GM15510 (cell line): Measurements from ENCODE around the gene NCOA3.

Experiments used
- POLR2A ChIP-seq: IDR thresholded peaks from 3 replicates; pipeline ENCODE4 v1.6.1; 2011; ENCODE audit warnings: borderline replicate concordance; ENCODE audit not compliant: insufficient read length; ENCODE audit errors: extremely low read depth

The NCOA3 gene

DNA sequence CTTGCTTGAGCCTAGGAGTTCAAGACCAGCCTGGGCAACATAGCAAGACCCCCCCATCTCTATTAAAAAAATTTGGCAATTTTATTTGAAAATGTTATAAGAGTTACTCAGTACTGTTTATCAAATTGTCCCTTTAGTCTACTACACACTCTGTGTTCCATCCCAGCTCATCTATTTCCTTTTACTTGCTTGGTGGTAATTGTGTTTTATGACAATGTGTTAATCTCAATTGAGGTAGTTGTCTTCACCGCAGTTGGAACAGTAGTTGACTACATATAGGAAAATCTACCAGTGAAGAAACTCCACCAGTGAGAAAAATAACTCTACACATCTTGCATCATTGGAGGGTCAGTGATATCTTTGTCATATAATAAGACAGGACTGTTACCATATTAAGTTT lies 8.0 kb downstream of the NCOA3 start:
- no peak for TF ChIP-seq POLR2A

DNA sequence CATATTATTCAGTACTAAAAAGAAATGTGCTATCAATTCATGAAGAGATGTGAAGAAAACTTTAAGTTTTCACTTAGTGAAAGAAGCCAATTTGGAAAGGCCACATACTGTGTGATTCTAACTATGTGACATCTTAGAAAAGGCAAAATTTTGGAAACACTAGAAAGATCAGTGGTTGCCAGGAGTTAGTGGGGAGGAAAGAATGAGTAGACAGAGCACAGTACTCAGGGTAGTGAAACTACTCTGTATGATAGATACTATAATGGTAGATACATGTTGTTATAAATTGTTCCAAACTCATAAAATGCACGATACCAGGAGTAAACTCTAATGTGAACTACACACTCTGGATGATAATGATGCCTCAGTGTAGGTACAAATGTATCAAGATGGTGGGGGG lies 14.2 kb downstream of the NCOA3 start:
- no peak for TF ChIP-seq POLR2A

DNA sequence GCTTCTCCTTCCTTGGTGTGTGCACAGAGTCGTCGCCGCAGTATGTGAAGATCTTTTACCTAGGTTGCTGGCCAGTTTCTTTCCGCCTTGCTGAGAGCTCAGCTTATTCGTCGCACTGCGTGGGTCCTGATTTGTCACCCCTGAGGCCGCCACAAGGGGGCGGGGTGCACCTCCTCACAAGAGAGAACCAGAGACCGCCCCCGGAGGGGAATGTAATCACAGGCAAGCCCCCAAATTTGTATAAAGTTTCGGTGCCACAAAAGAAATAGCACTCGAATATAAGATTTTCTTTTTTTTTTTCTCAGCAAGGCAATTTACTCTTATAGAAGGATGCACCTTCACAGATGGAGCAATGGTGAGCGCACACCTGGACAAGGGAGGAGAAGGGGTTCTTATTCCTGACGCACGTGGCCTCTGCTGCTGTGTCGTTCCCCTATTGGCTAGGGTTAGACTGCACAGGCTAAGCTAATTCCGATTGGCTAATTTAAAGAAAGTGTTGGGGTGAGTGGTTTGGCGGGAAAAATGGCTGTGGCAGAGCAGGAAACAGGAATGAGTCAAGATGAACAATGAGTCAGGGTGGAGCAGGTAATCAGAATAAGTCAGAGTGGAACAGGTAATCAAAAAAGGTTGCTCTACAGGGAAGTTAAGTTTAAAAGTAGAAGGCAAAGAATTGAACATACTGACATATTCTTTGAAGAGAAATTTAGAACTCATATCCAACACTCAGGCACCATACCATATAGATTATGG lies 19.5 kb downstream of the NCOA3 start:
- no peak for TF ChIP-seq POLR2A

DNA sequence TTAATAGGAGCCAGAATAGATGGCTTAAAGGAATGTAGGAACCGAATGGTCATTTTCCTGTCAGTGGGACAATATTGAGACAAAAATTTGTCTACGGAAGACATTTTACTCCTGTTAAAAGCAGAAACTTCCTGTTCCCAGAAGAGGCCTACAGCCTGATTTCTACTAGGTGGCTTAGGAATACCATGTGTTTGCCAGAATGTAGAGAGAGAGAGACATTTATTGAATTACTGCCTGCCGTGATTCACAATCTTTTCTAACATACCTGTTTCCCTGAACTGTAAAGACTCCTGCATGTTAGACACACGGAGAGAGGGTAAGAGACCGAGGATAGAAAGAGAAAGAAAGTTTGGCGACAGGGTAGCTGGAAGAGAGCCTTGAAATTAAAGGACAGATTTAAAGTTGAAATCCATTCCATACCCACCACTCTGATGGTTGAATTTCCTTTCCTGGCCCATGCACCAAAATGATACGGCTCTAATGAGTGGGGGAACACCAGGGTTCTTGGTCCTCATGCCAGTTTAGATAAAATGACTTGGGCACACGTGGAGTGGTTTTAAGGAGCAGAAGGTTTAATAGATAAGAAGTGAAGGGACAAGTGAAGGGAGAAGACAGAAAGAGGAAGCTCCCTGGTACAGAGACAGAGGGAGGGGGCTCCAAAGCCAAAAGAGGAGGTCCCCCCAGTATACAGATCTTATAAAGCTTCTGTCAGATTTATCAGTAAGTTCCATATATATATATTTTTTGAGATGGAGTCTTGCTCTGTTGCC lies 22.5 kb downstream of the NCOA3 start:
- no peak for TF ChIP-seq POLR2A

DNA sequence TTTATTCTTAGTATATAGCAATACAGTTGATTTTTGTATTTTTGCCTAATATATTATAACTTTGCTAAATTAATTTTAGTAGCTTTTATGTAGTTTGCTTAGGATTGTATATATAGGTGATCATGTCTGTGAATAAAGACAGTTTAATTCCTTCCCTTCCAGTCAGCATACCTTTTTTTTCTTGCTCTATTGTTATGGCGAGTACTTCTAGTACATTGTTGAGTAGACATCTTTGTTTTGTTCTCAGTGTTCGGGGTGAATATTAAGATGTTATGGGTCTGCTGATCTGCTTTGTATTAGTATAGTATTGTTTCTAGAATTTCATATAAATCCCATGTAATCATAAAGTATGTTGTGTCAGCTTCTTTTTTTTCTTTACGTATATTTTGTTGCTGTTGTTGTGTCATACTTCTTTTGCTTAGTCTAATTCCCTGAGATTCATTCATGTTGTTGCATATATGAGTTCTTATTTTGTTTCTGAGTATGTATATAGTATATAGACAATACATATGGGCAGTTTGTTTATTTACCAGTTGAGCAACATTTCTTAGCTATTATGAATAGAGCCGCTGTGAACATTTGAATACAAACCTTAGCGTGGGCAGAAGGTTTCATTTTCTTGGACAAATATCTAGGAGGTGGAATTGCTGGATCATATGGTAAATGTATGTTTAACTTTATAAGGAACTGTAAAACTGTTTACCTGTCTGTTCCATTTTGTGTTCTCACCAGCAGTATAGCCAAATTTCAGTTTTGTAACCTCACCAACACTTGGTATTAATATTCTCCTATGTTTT lies 25.5 kb downstream of the NCOA3 start:
- TF ChIP-seq POLR2A: no peak

DNA sequence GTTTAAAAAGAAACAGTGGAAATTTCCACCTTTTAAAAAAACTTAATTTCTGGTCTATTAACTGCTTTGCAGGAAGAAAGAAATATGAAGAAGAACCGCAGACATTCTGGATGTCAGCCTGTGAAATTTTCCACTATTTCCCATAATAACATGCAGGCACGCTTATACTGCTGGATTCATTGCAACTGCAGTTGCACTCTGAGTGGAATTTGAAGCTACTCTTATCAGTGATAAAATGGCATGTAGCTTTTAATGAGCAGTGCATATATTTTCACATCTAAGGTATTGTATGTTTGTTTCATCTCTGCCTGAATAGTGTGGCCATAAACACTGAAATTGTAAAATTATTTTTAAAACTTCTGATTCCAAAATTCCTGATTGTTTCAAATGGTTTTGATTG lies 28.2 kb downstream of the NCOA3 start:
- TF ChIP-seq POLR2A: no peak

DNA sequence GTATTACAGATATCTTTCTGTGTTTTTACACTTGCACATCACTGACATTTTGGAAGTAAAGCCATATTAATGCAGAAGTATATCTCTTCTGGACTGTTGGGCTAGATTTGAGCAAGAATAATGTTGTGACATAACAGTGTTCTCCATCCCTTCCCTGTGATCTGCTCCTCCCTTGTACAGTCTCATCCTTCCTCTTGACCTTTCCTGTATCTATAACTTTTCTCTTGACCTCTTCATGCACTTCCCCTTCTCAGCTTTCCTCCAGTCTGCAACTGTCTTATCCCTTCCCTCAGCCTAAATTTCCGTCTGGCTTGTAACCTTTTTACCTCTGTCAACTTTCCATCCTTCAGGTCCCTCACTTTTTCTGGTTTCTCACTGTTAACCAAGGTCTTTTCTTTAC lies 29.8 kb downstream of the NCOA3 start:
- TF ChIP-seq POLR2A: no peak

DNA sequence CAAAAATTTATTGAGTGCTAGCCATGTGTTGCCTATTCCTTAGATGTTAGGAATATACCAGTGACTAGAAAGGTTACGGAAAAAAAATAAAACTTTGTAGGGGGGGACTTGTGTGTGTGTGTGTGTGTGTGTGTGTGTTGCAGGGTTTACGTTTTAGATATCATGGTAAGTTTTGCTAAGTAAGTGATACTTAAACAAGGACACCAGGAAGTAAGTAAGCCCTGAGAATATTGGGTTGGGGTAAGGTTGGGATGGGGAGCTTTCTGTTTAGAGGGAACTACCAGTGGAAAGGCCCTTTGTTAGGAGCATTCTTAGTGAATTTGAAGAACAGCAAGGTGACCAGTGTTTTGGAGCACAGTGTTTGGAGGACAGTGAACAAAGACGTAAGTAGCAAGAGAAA lies 30.3 kb downstream of the NCOA3 start:
- TF ChIP-seq POLR2A: no peak

DNA sequence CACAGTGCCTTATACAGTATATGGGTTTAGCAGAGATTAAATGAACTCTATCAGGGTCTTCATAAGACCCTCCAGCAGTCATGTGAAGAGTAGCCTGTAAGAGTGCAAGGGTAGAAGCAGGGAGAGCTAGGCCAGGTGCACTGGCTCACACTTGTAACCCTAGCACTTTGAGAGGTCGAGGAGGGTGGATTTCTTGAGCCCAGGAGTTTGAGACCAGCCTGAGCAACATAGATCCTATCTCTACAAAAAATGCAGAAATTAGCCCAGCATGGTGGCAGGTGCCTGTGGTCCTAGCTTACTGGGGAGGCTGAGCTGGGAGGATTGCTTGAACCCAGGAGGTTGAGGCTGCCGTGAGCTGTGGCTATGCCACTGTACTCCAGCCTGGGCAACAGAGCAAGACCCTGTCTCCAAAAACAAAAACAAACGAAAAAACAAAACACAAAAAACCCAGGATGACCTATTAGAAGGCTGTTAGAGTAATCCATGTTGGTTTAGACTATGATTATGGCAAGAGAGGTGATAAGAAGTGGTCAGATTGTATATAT lies 31.9 kb downstream of the NCOA3 start:
- no peak for TF ChIP-seq POLR2A

DNA sequence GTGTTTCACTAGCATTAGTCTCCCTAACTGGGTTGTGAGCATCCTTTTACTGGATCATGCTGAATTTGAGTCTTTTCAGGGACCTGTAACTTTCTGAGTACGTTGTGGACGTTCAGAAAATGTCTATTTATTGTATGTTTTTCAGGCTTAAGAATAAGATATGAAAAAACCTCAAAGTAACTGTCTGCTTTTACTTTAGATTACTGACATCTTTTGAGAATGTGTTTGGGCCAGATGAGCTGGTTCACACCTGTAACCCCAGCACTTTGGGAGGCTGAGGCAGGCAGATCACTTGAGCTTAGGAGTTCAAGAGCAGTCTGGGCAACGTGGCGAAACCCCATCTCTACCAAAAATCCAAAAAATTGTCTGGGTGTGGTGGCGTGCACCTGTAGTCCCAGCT lies 32.7 kb downstream of the NCOA3 start:
- TF ChIP-seq POLR2A: no peak

DNA sequence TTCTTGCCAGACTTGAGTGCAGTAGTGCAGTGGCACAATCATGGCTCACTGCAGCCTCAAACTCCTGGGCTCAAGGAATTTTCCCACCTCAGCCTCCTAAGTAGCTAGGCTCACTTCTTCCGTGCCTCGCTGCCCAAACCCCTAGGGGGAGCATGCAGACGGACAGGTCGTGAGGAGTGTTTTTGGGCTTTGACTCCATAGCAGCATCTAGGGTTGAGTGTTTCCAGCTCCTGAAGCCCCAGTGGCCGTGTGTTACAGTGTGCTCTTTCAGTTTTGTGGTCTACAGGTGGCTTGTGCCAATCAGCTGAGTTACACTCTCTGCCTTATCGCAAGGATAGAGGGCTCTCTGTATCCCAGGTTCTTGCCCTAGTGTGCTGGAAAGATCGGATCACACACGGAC lies 33.4 kb downstream of the NCOA3 start:
- TF ChIP-seq POLR2A: no peak

DNA sequence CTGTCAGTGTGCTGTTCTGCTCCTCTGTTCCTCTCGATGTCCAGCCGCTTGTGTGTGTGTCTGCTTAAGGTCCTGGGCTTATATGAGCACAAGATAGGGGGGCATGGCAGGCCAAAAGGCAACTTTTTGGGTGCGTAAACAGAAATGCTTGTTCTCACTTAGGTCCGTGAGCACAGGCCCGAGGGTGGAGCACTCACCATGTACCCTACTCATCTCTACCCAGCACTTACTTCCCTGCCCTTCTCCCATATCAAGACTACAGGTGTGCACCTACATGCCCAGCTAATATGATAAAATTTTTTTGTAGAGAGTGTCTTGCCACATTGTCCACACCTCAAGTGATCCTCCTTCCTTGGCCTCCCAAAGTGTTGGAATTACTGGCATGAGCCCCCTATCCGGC lies 34.3 kb downstream of the NCOA3 start:
- no peak for TF ChIP-seq POLR2A

DNA sequence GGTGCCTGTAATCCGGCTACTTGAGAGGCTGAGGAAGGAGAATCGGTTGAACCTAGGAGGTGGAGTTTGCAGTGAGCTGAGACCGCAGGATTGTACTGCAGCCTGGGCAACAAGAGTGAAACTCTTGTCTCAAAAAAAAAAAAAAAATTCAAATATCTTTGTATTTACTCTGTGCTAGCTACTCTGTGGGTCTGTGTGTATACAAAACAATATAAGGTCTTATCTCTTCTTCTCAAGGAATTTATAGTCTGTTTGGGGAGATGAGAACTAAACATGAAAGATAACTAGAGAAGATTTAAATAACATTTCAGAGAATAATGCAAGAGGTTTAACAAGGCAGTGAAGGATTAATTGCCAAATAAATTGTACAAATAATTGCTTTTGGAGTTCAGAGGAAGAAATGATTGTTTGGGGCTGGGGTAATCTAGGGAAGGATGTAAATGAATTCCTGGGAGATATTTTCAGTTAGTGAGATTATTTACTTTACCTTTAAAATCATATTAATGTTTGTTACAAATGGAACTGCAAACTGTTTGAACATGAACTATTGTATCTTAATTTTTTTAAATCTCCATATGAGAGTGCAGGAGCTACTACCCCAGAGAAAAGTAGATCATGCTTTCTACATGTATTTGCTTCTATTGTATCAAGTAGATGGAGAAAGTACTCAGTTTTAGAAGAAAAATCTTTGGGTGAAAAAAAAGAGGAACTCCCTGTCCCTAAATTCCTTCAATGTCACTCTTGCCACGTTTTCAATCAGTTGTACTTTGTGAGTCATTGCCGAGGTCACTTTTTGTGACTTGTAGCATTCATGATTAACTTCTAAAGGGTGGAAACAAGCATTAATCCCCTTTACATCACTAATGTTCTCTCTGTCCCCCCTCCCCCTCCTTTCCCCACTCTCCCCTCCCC lies 39.0 kb downstream of the NCOA3 start:
- TF ChIP-seq POLR2A: no peak

DNA sequence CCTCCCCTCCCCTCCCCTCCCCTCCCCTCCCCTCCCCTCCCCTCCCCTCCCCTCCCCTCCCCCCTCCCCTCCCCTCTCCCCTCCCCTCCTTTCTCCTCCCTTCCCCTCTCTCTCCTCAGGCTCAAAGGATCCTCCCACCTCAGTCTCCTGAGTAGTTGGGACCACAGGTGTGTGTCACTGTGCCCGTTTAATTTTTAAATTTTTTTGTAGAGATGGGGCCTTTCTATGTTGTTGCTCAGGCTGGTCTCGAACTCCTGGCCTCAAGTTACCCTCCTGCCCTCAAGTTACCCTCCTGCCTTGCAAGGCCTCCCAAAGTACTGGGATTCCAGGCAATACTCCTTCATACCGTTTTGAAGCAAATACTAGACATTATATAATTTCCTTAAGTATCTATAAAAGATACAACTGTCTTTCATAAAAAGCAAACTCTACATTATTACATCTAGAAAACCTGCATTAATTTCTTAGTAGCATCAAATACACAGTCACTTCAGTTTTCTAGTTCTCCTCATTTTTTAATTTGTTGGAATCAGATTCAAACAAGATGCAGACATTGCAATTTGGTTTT lies 39.8 kb downstream of the NCOA3 start:
- no peak for TF ChIP-seq POLR2A
